DOHH2 (cell line): Measurements from ENCODE around the gene TTC23.

ENCODE experiments used
- H3F3A ChIP-seq: fragments of 200-600 bp; sonication (generic), shearing (Covaris generic); 2 replicates; pipeline ENCODE4 v1.6.0; 2016; ENCODE audit warnings: antibody characterized with exemption, mild to moderate bottlenecking; ENCODE audit not compliant: control insufficient read depth, insufficient read depth
- H3K27ac ChIP-seq: fragments of 200-600 bp; sonication (generic); 2 replicates; pipeline ENCODE4 v1.5.1; 2014; ENCODE audit warnings: low read depth, mild to moderate bottlenecking, low read length, moderate library complexity
- H3K27me3 ChIP-seq: fragments of 200-600 bp; sonication (generic); 2 replicates; pipeline ENCODE4 v1.6.1; 2014; ENCODE audit warnings: mild to moderate bottlenecking, low read length, mixed read lengths; ENCODE audit not compliant: control insufficient read depth
- H3K36me3 ChIP-seq: fragments of 200-600 bp; sonication (generic); 2 replicates; pipeline ENCODE4 v1.6.1; 2014; ENCODE audit warnings: mild to moderate bottlenecking, low read length, moderate library complexity, mixed read lengths; ENCODE audit not compliant: control insufficient read depth
- H3K4me1 ChIP-seq: fragments of 200-600 bp; sonication (generic); 2 replicates; pipeline ENCODE4 v1.6.1; 2014; ENCODE audit warnings: mild to moderate bottlenecking, low read length, mixed read lengths; ENCODE audit not compliant: control insufficient read depth
- H3K4me2 ChIP-seq: fragments of 200-600 bp; sonication (generic); 2 replicates; pipeline ENCODE4 v1.6.0; 2014; ENCODE audit warnings: mild to moderate bottlenecking, low read length, moderate library complexity
- H3K4me3 ChIP-seq: fragments of 200-600 bp; sonication (generic); 2 replicates; pipeline ENCODE4 v1.5.1; 2014; ENCODE audit warnings: mild to moderate bottlenecking, low read length, mixed read lengths
- H3K79me2 ChIP-seq: fragments of 200-600 bp; sonication (generic); 2 replicates; pipeline ENCODE4 v1.6.1; 2014; ENCODE audit warnings: mild to moderate bottlenecking, low read length, mixed read lengths; ENCODE audit not compliant: control insufficient read depth
- H3K9me2 ChIP-seq: fragments of 200-600 bp; sonication (generic); replicated peaks from 2 replicates; pipeline ENCODE4 v1.6.1; 2014; ENCODE audit warnings: mild to moderate bottlenecking, low read length, mixed read lengths; ENCODE audit not compliant: control insufficient read depth
- H3K9me3 ChIP-seq: fragments of 200-600 bp; sonication (generic); 2 replicates; pipeline ENCODE4 v1.6.1; 2014; ENCODE audit warnings: antibody characterized with exemption, low read length, mixed read lengths; ENCODE audit not compliant: control insufficient read depth, insufficient read depth
- H4K20me1 ChIP-seq: fragments of 200-600 bp; sonication (generic); 2 replicates; pipeline ENCODE4 v1.6.0; 2014; ENCODE audit warnings: low read depth, mild to moderate bottlenecking, antibody characterized with exemption, low read length, moderate library complexity; ENCODE audit not compliant: control insufficient read depth, insufficient read depth
- CTCF ChIP-seq: fragments of 200-600 bp; sonication (generic); IDR thresholded peaks from one replicate; pipeline ENCODE4 v1.5.1; 2014; ENCODE audit warnings: antibody characterized with exemption, mild to moderate bottlenecking, low read depth, low read length; ENCODE audit not compliant: poor library complexity, severe bottlenecking
- EZH2phosphoT487 ChIP-seq: fragments of 200-600 bp; sonication (generic); IDR thresholded peaks from 2 replicates; pipeline ENCODE4 v1.6.1; 2017; ENCODE audit warnings: borderline replicate concordance, mild to moderate bottlenecking, antibody characterized with exemption, low read length, moderate library complexity, mixed read lengths

The TTC23 gene

DNA sequence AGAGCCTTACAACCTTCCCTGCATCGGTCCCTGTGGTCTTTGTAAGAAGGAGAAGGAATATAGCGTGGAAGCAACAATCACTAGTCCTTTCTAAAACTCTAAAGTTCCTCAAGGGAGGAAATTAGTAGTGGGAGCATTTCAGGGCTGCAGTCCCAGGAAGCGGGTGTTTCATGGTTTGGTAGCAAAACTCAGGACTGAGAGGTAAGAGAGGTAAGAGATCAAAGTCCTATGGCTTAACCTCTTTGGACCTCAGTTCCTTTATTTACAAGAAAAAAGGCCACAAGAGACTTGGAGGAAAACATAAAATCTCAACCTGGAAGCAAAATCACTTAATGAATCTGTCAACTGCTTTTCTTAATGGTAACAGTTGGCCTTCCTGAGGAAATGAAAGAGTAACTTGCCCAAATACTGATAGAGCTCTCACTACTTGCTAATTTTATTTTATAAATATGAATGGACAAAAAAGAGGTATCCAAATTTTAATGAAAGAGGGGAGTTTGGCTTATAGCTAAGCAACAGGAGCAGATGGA is 16.2 kb upstream of the TTC23 start:
- H3K4me3 ChIP-seq, result no peak overlapping the region
- H3K4me1 ChIP-seq, result no peaks in the 10 kb centered on the region
- no peaks in the 10 kb centered on the region for H3K9me2 ChIP-seq
- no peak overlapping the region for H3K27ac ChIP-seq
- H3K27me3 ChIP-seq, result no peaks in the 10 kb centered on the region
- H3K79me2 ChIP-seq, result no peaks in the 10 kb centered on the region
- TF ChIP-seq CTCF (no peak), EZH2phosphoT487 (no peak)
- H3K9me3 ChIP-seq, result no peaks in the 10 kb centered on the region
- H3K36me3 ChIP-seq, result no peaks in the 10 kb centered on the region
- H4K20me1 ChIP-seq, result no peaks in the 10 kb centered on the region
- H3K4me2 ChIP-seq, result no peak overlapping the region
- no peaks in the 10 kb centered on the region; the same call in 1 of the 2 replicates for H3F3A ChIP-seq

DNA sequence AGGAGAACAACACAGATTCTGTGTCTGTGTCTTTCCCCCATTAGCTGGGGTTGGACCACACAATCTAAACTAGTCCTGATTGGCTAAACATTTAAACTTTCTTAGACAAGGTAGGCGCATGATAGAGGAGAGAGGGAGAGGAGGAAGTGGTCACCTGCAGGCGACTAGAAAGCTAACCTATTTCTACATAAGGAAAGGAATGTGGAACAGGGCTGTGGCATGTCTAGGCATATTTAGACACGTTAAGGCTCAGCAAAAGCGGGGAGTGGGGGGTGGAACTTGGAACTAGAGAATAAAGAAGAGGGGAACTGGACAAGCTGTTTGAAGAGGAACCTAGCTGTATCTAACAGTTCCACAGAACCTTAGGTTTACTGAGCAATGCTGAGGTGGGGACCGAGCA is 14.7 kb upstream of the TTC23 start:
- H3K36me3 ChIP-seq, result no peaks in the 10 kb centered on the region
- no peaks in the 10 kb centered on the region for H4K20me1 ChIP-seq
- no peaks in the 10 kb centered on the region for H3K4me1 ChIP-seq
- H3K9me2 ChIP-seq, result no peaks in the 10 kb centered on the region
- no peak overlapping the region for H3K4me2 ChIP-seq
- no peaks in the 10 kb centered on the region for H3K79me2 ChIP-seq
- TF ChIP-seq EZH2phosphoT487, result no peak
- no peak for TF ChIP-seq CTCF
- H3K9me3 ChIP-seq, result no peaks in the 10 kb centered on the region
- H3K27me3 ChIP-seq, result no peaks in the 10 kb centered on the region
- H3K27ac ChIP-seq, result no peak overlapping the region
- no peak overlapping the region for H3K4me3 ChIP-seq
- H3F3A ChIP-seq, result no peaks in the 10 kb centered on the region; the same call in 1 of the 2 replicates

- H3K27ac ChIP-seq, result no peak overlapping the region
- no peaks in the 10 kb centered on the region for H3K9me3 ChIP-seq
- H3K27me3 ChIP-seq, result no peaks in the 10 kb centered on the region
- no peak overlapping the region for H3K4me2 ChIP-seq
- H3K79me2 ChIP-seq, result peaks cover 22% of the 10 kb centered on the region
- H3K4me3 ChIP-seq, result no peak overlapping the region
- no peak for TF ChIP-seq EZH2phosphoT487
- no peak for TF ChIP-seq CTCF
- peaks cover 14% of the 10 kb centered on the region for H3K36me3 ChIP-seq
- no peaks in the 10 kb centered on the region for H4K20me1 ChIP-seq
- peaks cover 19% of the 10 kb centered on the region for H3K4me1 ChIP-seq
- no peaks in the 10 kb centered on the region for H3K9me2 ChIP-seq
- no peaks in the 10 kb centered on the region for H3F3A ChIP-seq
Measured at GRCh38 chr15:99257107-99257750, 7.8 kb upstream of the TTC23 start.
